Activated T-cell treated with anti-CD3 and anti-CD28 coated beads, Interleukin-2, amount 50 U/mL, for 72 hours (primary cell): ENCODE measurements around the gene RALGAPA1. TPM values are rescaled to one million over a fixed set of nuclear protein-coding genes. Genes with fewer than 3 reads are reported as not detected.

Source experiments
- ATAC-seq, 2 donors: fragments of 150-1000 bp; cut with Tn5 transposase; replicated peaks in 1 of 2; 2 replicates each; pipeline ENCODE4 v1.10.0; 2021; ENCODE audit warnings: moderate library complexity in 2 of 2, mild to moderate bottlenecking in 1 of 2
- DNase-seq, 2 donors: peaks; one replicate each; pipeline ENCODE4 v3.0.0; 2021 to 2022; ENCODE audit warnings: mixed read lengths in 1 of 2
- H3K27ac Mint-ChIP-seq: one replicate; pipeline ENCODE4 v1.8.0; 2022; ENCODE audit warnings: mild to moderate bottlenecking, moderate library complexity, mixed read lengths
- H3K27me3 Mint-ChIP-seq: one replicate; pipeline ENCODE4 v1.8.0; 2022; ENCODE audit warnings: low read depth, mixed read lengths
- H3K36me3 Mint-ChIP-seq, 2 donors: one replicate each; pipeline ENCODE4 v1.8.0; 2022; ENCODE audit warnings: mixed read lengths in 2 of 2, mild to moderate bottlenecking in 1 of 2; ENCODE audit not compliant: insufficient read depth in 2 of 2
- H3K4me1 Mint-ChIP-seq: one replicate; pipeline ENCODE4 v1.8.0; 2022; ENCODE audit warnings: low read depth, mixed read lengths
- H3K4me3 Mint-ChIP-seq, 2 donors: one replicate each; pipeline ENCODE4 v1.8.0; 2022; ENCODE audit warnings: mild to moderate bottlenecking in 2 of 2, mixed read lengths in 2 of 2, moderate library complexity in 2 of 2
- H3K9me3 Mint-ChIP-seq, 2 donors: one replicate each; pipeline ENCODE4 v1.8.0; 2022; ENCODE audit warnings: mixed read lengths in 2 of 2
- total RNA-seq, 2 donors: library from RNA; stranded (reverse); gene quantifications; one replicate each; pipeline ENCODE4 v1.2.3, GENCODE V29; 2022

The RALGAPA1 gene
- total RNA-seq, 2 donors from 2014 or later, result 34.0 to 41.8 TPM

DNA sequence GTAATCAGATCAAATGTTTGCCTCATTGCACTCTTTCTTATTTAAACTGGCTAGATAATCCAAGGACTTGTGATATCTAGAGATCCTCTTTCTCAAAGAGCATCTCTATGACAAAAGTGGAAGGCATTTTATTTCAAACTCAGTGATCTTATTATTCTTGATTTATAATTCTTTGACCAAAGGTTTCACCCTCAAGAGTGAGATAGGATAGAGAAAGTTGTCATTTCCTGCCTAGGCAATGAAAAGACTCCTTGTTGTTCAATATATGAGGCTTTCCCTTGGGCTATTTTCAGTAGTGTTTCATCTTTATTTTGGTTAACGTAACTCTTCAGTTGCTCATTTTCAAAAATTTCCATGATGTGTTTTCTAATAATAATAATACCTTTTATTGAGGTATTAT lies 293.2 kb downstream of the RALGAPA1 start:
- DNase-seq (no peak), ATAC-seq (no peak)
- Mint-ChIP-seq H3K9me3 (no peaks in the 10 kb centered on the region), H3K36me3 (no peaks in the 10 kb centered on the region), H3K27ac (no peak overlapping the region), H3K4me3 (no peak overlapping the region), H3K4me1 (no peaks in the 10 kb centered on the region), H3K27me3 (peaks cover 20% of the 10 kb centered on the region)

DNA sequence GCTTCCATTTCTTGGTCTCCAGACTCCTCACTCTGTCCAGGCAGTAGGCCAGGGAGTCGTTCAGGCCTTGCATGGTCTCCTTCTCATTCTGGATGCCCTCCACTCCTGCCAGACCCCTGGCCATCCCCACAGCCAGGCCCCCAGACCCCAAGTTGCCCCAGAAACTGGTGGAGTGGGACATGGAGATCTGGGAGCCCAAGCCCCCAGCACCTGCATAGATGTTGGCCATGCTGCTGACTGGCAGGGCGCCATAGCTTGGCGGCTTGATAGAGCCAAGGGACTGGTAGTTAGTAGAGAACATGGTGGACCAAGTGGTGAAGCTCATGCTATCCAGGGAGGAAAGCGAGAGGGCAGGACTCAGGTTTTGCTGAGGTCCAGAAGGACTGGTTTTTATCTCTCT lies 296.3 kb downstream of the RALGAPA1 start:
- H3K4me3 Mint-ChIP-seq, result no peak overlapping the region
- H3K27me3 Mint-ChIP-seq, result peaks cover 17% of the 10 kb centered on the region
- no peaks in the 10 kb centered on the region for H3K4me1 Mint-ChIP-seq
- no peaks in the 10 kb centered on the region for H3K36me3 Mint-ChIP-seq
- H3K9me3 Mint-ChIP-seq, result no peaks in the 10 kb centered on the region
- H3K27ac Mint-ChIP-seq, result no peak overlapping the region
- ATAC-seq (no peak), DNase-seq (no peak)

DNA sequence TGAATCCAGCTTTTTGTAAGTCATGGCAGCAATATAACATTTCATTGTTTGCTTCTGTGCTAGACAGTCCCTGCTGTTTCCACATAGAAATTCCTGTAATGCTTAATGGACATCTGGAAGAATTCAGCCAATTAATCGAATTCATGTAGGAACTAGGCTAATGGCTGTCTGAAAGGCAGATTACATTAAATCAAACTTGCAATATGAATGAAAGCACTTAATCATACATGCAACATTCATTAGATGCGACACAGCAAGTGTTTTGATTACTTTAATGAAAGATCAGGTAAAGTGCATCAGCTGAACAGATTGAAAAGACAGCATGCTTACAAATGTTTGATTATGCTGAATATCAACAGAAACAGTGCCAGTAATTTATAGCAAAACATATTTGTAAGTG lies 299.2 kb downstream of the RALGAPA1 start:
- no peaks in the 10 kb centered on the region for H3K4me1 Mint-ChIP-seq
- ATAC-seq (no peak), DNase-seq (no peak)
- H3K36me3 Mint-ChIP-seq, result no peaks in the 10 kb centered on the region
- H3K4me3 Mint-ChIP-seq, result no peak overlapping the region
- no peaks in the 10 kb centered on the region for H3K9me3 Mint-ChIP-seq
- H3K27ac Mint-ChIP-seq, result no peak overlapping the region
- peaks cover 10% of the 10 kb centered on the region for H3K27me3 Mint-ChIP-seq

DNA sequence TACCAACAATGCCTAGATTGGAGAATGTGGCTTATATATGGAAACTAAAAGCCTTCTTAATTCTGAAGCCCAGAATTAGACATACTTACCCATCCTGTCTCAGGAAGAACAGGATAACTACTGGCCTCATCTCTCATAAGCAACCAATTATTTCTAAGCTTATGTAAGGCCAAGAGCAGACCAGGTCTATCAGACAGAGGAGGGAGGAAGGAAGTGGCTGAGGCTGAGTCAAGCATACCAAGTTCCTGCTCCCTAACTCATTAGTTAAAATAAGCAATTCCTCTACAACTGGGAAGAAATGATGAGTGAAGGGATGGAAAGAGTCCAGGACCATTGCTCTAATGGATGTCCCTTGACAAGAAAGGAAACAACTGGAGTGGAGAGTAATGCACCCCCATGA lies 302.2 kb downstream of the RALGAPA1 start:
- Mint-ChIP-seq H3K27me3 (peaks cover 17% of the 10 kb centered on the region), H3K9me3 (no peaks in the 10 kb centered on the region), H3K36me3 (no peaks in the 10 kb centered on the region), H3K4me1 (no peaks in the 10 kb centered on the region), H3K27ac (no peak overlapping the region), H3K4me3 (no peak overlapping the region)
- no peak for DNase-seq
- ATAC-seq, result no peak

DNA sequence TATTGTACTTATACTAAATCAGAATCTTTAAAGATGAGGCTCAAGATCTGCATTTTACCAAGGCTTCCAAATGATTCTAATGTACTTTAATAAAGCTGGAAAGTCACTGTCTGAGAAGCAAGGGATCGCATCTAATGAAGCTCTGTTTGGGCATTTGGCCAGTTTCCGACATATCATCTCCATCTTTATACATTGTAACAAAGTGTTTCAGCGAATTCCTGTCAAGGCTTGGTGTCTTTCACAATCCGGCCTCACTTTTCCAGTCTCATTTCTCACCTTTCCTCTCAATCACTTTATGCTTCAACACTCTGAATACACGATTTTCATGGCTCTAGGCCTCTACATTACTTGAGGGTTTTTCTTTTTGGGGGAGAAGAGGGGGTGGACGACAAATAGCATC lies 302.6 kb downstream of the RALGAPA1 start:
- H3K9me3 Mint-ChIP-seq, result no peaks in the 10 kb centered on the region
- H3K27ac Mint-ChIP-seq, result no peak overlapping the region
- no peak for ATAC-seq
- H3K4me1 Mint-ChIP-seq, result no peaks in the 10 kb centered on the region
- no peak overlapping the region for H3K4me3 Mint-ChIP-seq
- H3K27me3 Mint-ChIP-seq, result peaks cover 21% of the 10 kb centered on the region
- no peak for DNase-seq
- no peaks in the 10 kb centered on the region for H3K36me3 Mint-ChIP-seq

DNA sequence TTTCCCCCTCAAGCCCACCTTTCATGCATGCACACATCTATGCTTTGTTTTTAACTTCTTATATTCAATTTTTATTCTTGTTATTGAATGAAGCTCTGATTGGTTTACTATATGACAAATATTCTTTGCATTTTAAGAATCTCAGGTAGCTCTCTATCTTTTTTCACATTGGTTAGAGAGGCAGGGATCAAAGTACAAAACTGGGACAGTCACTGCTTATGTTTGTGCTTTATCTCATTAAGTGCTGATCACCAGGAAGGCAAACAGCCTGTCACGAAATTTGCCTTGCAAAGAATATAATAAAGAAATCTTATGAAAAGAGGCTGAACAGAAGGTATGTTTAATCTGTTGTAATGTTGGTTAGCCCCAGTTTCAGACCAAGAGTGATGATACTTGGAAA lies 304.8 kb downstream of the RALGAPA1 start:
- Mint-ChIP-seq H3K9me3 (no peaks in the 10 kb centered on the region), H3K4me3 (no peak overlapping the region), H3K36me3 (no peaks in the 10 kb centered on the region), H3K27ac (no peak overlapping the region), H3K4me1 (no peaks in the 10 kb centered on the region), H3K27me3 (peaks cover 17% of the 10 kb centered on the region)
- DNase-seq, result no peak
- no peak for ATAC-seq

DNA sequence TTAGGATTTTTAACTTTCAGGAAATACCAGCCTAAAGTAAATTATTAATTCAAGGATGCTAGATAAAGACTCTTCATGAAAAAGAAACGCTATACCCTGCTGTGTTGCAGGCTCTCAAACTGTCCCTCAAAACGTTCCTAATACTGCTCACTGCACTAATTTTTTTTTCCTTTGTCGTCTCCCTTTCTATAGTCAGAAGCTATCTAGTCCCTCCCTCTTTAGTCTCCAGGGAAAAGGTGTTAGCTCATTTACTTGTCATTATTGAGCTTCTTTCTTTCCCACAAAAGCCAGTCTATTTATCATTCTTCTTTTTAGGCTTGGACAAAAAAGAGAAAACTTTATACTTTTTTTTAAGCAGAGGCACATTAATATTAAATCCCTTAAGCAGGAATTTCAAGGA lies 305.4 kb downstream of the RALGAPA1 start:
- H3K4me1 Mint-ChIP-seq, result no peaks in the 10 kb centered on the region
- DNase-seq (no peak), ATAC-seq (no peak)
- H3K9me3 Mint-ChIP-seq, result no peaks in the 10 kb centered on the region
- H3K4me3 Mint-ChIP-seq, result no peak overlapping the region
- H3K27me3 Mint-ChIP-seq, result peaks cover 11% of the 10 kb centered on the region
- H3K36me3 Mint-ChIP-seq, result no peaks in the 10 kb centered on the region
- no peak overlapping the region for H3K27ac Mint-ChIP-seq

DNA sequence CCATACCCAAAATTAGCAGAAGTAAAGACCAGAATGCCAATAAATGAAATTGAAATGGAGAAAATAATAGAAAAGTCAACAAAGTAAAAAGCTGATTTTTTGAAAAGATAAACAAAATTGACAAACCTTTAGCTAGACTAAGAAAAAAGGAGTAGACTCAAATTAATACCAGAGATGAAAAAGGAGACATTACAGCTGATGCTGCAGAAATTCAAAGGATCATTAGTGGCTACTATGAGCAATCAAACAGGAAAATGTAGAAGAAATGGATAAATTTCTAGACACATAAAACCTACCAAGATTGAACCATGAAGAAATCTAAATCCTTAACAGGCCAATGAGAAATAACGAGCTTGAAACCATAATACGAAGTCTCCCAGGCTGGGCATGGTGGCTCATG lies 309.9 kb downstream of the RALGAPA1 start:
- no peaks in the 10 kb centered on the region for H3K4me1 Mint-ChIP-seq
- peaks cover 0 to 1% of the 10 kb centered on the region in 2 donors for H3K9me3 Mint-ChIP-seq
- peaks cover 25% of the 10 kb centered on the region for H3K27me3 Mint-ChIP-seq
- ATAC-seq (no peak), DNase-seq (no peak)
- peaks cover 0 to 2% of the 10 kb centered on the region in 2 donors for H3K36me3 Mint-ChIP-seq
- H3K4me3 Mint-ChIP-seq, result no peak overlapping the region
- no peak overlapping the region for H3K27ac Mint-ChIP-seq

DNA sequence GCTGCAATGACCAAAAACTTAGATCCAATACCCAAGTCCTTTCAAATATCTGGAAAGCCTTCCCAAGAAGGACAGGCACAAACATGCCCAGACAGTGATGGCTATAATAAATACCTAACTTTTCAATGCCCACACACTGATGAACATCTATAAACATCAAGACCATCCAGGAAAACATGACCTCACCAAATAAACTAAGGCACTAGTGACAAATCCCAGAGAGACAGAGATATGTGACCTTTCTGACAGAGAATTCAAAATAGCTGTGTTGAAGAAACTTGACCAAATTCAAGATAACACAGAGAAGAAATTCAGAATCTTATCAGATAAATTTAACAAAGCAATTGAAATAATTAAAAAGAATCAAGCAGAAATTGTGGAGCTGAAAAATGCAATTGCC lies 313.8 kb downstream of the RALGAPA1 start:
- Mint-ChIP-seq H3K4me1 (no peaks in the 10 kb centered on the region), H3K27ac (no peak overlapping the region), H3K27me3 (peaks cover 14% of the 10 kb centered on the region), H3K36me3 (peaks cover 2 to 8% of the 10 kb centered on the region in 2 donors), H3K9me3 (peaks cover 4 to 5% of the 10 kb centered on the region in 2 donors), H3K4me3 (no peak overlapping the region)
- no peak for DNase-seq
- no peak for ATAC-seq

DNA sequence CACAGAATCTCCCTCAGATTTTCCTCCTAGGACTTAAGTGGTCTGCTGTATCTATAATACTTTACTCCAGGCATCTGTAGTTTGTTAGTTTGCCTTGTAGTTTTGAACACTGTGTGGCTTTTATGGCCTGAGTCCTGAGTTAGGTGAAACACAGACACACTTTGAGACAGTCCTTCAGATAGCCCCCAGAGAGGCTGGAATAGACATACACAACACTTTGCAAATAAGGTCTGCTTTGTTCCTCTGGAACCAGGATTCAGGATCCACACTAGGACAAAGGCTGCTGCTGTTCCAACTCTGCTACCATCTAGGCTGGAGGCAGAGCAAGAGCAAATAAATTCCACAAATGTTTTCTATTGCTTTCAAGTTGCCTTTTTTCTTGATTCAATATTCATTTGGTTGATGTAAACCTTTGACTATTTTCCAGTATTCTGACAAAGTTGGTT lies 316.5 kb downstream of the RALGAPA1 start:
- H3K36me3 Mint-ChIP-seq, result peaks cover 2 to 8% of the 10 kb centered on the region in 2 donors
- ATAC-seq (no peak), DNase-seq (no peak)
- H3K27me3 Mint-ChIP-seq, result peaks cover 11% of the 10 kb centered on the region
- no peak overlapping the region for H3K4me3 Mint-ChIP-seq
- peaks cover 4 to 5% of the 10 kb centered on the region in 2 donors for H3K9me3 Mint-ChIP-seq
- no peak overlapping the region for H3K27ac Mint-ChIP-seq
- H3K4me1 Mint-ChIP-seq, result no peaks in the 10 kb centered on the region

Other genes with a start within 250 kb of the RALGAPA1 start
- gene BRMS1L, start 17.0 kb upstream of the RALGAPA1 start, total RNA-seq, result 1 to 10 TPM; 4.5 to 5.9 TPM